Astrocyte (in vitro differentiated cells and primary cell): ENCODE data around the gene RTN3.

ENCODE experiments used
- EZH2 ChIP-seq: IDR thresholded peaks from 2 replicates; pipeline ENCODE4 v1.6.1; 2012; ENCODE audit warnings: mild to moderate bottlenecking, low read length, inconsistent platforms; ENCODE audit not compliant: insufficient read depth
- TF ChIP-seq, protein P1 (sequence below): IDR thresholded peaks from 2 replicates; pipeline ENCODE4 v1.5.1; 2011; ENCODE audit warnings: low read depth, mild to moderate bottlenecking, inconsistent platforms, low read length, moderate library complexity; ENCODE audit not compliant: insufficient read depth

DNA sequence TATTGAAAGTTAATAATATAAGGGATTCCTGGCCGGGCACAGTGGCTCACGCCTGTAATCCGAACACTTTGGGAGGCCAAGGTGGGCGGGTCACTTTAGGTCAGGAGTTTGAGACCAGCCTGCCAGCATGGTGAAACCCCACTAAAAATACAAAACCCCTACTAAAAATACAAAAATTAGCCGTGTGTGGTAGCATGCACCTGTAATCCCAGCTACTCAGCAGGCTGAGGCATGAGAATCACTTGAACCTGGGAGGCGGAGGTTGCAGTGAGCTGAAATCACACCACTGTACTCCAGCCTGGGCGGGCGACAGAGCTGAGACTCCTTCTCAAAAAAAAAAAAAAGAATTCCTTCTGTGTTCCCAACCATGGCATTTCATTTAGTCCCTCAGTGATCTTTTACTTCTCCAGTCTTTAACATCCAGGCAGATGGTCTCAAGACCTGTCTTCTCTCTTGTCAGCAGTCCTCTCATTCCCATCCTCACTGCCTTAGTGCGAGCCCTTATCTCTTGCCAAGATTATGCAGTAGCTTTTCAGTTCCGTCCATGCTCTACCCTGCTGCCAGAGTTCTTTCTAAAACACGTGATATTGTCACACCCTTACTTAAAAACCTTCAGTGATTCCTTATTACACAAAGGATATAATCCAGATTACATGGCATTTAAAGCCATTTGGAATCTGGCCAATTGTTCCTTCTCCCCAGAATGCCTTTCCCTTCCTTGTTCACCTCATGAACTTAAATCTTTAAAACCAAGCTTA, 17.9 kb downstream of the RTN3 start:
- TF ChIP-seq, protein P1, sequence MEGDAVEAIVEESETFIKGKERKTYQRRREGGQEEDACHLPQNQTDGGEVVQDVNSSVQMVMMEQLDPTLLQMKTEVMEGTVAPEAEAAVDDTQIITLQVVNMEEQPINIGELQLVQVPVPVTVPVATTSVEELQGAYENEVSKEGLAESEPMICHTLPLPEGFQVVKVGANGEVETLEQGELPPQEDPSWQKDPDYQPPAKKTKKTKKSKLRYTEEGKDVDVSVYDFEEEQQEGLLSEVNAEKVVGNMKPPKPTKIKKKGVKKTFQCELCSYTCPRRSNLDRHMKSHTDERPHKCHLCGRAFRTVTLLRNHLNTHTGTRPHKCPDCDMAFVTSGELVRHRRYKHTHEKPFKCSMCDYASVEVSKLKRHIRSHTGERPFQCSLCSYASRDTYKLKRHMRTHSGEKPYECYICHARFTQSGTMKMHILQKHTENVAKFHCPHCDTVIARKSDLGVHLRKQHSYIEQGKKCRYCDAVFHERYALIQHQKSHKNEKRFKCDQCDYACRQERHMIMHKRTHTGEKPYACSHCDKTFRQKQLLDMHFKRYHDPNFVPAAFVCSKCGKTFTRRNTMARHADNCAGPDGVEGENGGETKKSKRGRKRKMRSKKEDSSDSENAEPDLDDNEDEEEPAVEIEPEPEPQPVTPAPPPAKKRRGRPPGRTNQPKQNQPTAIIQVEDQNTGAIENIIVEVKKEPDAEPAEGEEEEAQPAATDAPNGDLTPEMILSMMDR, result no peak
- TF ChIP-seq EZH2, result no peak
